Psoas muscle (tissue), 8 donors: ENCODE data around the gene GLB1L. TPM values are rescaled to one million over a fixed set of nuclear protein-coding genes. Genes with fewer than 3 reads are reported as not detected.
A peak's percentile ranks its signal among the peaks of the same experiment; 100 is the strongest.

ENCODE experiments used
- ATAC-seq, 4 donors: fragments of 200-7000 bp; cut with Tn5 transposase; one replicate each; pipeline ENCODE4 v1.9.1; 2020; ENCODE audit warnings: moderate library complexity in 3 of 4, mild to moderate bottlenecking in 2 of 4
- DNase-seq, 2 donors: peaks; one replicate each; pipeline ENCODE4 v3.0.0-alpha.2; 2020
- H3K27ac ChIP-seq: fragments of 200-600 bp; one replicate; pipeline ENCODE4 v1.8.0; 2022
- H3K27me3 ChIP-seq, 3 donors: fragments of 200-600 bp in 1 of 3; one replicate each; pipeline versions ENCODE4 v1.6.1 to v1.8.0; 2013 to 2022; ENCODE audit warnings: low read length in 2 of 3, mild to moderate bottlenecking in 2 of 3, moderate library complexity in 1 of 3; ENCODE audit not compliant: insufficient read depth in 3 of 3
- H3K36me3 ChIP-seq, 2 donors: fragments of 200-600 bp in 1 of 2; one replicate each; pipeline versions ENCODE4 v1.6.1 to v1.8.0; 2013 to 2022; ENCODE audit warnings: low read depth in 1 of 2, mild to moderate bottlenecking in 1 of 2, moderate library complexity in 1 of 2; ENCODE audit not compliant: insufficient read depth in 1 of 2
- H3K4me1 ChIP-seq: fragments of 200-600 bp; one replicate; pipeline ENCODE4 v1.8.0; 2022
- H3K4me3 ChIP-seq: fragments of 200-600 bp; one replicate; pipeline ENCODE4 v1.8.0; 2022; ENCODE audit warnings: mild to moderate bottlenecking
- H3K9me3 ChIP-seq: fragments of 200-600 bp; one replicate; pipeline ENCODE4 v1.8.0; 2022
- CTCF ChIP-seq: fragments of 200-600 bp; IDR thresholded peaks from one replicate; pipeline ENCODE4 v1.8.0; 2022; ENCODE audit warnings: antibody characterized with exemption
- WGBS, 3 donors: extraction: QIAGEN DNeasy Blood & Tissue Kit; methylation state at CpG; one replicate each; pipeline versions ENCODE4 v1.1.6 to v1.1.7; 2013; 5-methylcytosine and 5-hydroxymethylcytosine counted together
- intact Hi-C, 2 donors: fragments of 100-400 bp; cut with DNase I; formaldehyde crosslinking; loops; one replicate each; pipeline versions ENCODE4 v1.11.0 to v1.14.2; 2022
- long read RNA-seq, 2 donors: library from polyadenylated mRNA; unstranded; transcript quantifications; one replicate each; pipeline ENCODE4 v2.0.0, GENCODE V29; 2021
- polyA plus RNA-seq, 3 donors: library from polyadenylated mRNA; stranded (reverse); fragments of 200-250 nt; gene quantifications; one replicate each; pipeline ENCODE4 v1.2.3, GENCODE V29; 2013
- total RNA-seq, 4 donors: library from RNA; stranded (reverse); fragmentation: NEBNext Ultra II Directional in 2 of 4; extraction: Animal tissue kit (Norgen Biotek cat#: 25700) in 2 of 4; gene quantifications; one replicate each; pipeline versions ENCODE4 v1.2.1 to v1.2.4, GENCODE V29; 2021 to 2023
- donor health status: healthy with polysubstance abuse.
- donor health status: DM: no; HTN: no; CAD: no; lungs with moderate emphysema.
- donor health status: Bipolar disorder and iron deficiency.
- donor health status: healthy.
- donor health status: DM: yes; HTN: yes; CAD: no.
- donor health status: DM: no; HTN: no; CAD: no.
- donor health status: DM: no; HTN: no; CAD: no.
- donor health status: DM: yes; HTN: yes; CAD: no.

GLB1L gene
- total RNA-seq (1 to 10 TPM in 1 of 4 donors, under 1 TPM in 3; 0.59 to 1.6 (median 0.92) TPM), polyA plus RNA-seq (1 to 10 TPM in 1 of 3 donors, under 1 TPM in 2; 0.55 to 3.7 (median 0.82) TPM)
- long read RNA-seq, donor 1, partial matches to known transcripts: 0 of 2 reads
- long read RNA-seq, donor 1, other reads (novel, unspliced or antisense): 0 of 2 reads
- long read RNA-seq, donor 2: 0 reads

- Histone ChIP-seq H3K27ac (peak within 1 kb of the TSS; percentile 94), H3K4me3 (peak within 1 kb of the TSS; percentile 95), H3K4me1 (peaks cover 39% of the 10 kb centered on the region), H3K27me3 (no peaks in the 10 kb centered on the region), H3K36me3 (peaks cover 0 to 36% of the 10 kb centered on the region in 2 donors), H3K9me3 (no peaks in the 10 kb centered on the region)
- DNase-seq: peak; percentile 96 to 97
- WGBS, 3 donors: 0 to 1% (median 0%) methylated on average over 44 to 46 of the region's 46 CpGs
- no peak for TF ChIP-seq CTCF
- ATAC-seq: peak; percentile 86 to 95 (median 92)
- intact Hi-C loops: loop anchor here in 1 of 2 donors (10.0 kb wide), 1 partner anchor 49 kb away; no protein-coding TSS in a partner anchor
Observed at GRCh38 chr2:219245148-219245898, at the start of gene GLB1L, which contains the start of gene STK16. GLB1L (minus strand) TSS chr2:219245444; CDS start chr2:219243573, 1,871 bp downstream. STK16 (plus strand) TSS chr2:219245479; CDS start chr2:219246000, 521 bp downstream.

- Histone ChIP-seq H3K9me3 (no peaks in the 10 kb centered on the region), H3K36me3 (no peaks in the 10 kb centered on the region), H3K4me1 (peaks cover 4% of the 10 kb centered on the region), H3K27ac (peak overlapping the region; percentile 84), H3K4me3 (peak overlapping the region; percentile 71), H3K27me3 (peaks cover 0 to under 1% (median 0%) of the 10 kb centered on the region in 3 donors)
- ATAC-seq (peak; percentile 92 to 97 (median 94)), DNase-seq (peak; percentile 86 to 93)
- intact Hi-C loops: loop anchor here (1.0 to 10.0 kb wide), 3 partner anchors 16 to 132 kb away; partner anchors contain the start of genes GLB1L (in 1 of the 2), NHEJ1 (in 1 of the 2) and STK16 (in 1 of the 2)
- peak; percentile 99 for TF ChIP-seq CTCF
- WGBS, 3 donors: 5 to 12% (median 6%) methylated on average over 51 to 67 of the region's 67 CpGs
Observed at GRCh38 chr2:219294356-219295351, 49.4 kb upstream of the GLB1L start.

GRCh38 chr2:219293736-219294231 lies 48.5 kb upstream of the GLB1L start:
- Histone ChIP-seq H3K9me3 (no peaks in the 10 kb centered on the region), H3K4me1 (peaks cover 4% of the 10 kb centered on the region), H3K4me3 (no peak overlapping the region), H3K27ac (peak overlapping the region; percentile 84), H3K36me3 (no peaks in the 10 kb centered on the region), H3K27me3 (no peaks in the 10 kb centered on the region)
- WGBS, 3 donors: 67 to 81% (median 70%) methylated on average over 5 of the region's 5 CpGs
- ATAC-seq (no peak), DNase-seq (peak in 1 of 2 donors; percentile 42)
- intact Hi-C loops: loop anchor here (1.0 to 10.0 kb wide), 2 partner anchors 15 to 49 kb away; partner anchors contain the start of genes GLB1L (in 1 of the 2) and STK16 (in 1 of the 2)
- TF ChIP-seq CTCF: no peak

GRCh38 chr2:219292616-219293015 lies 47.4 kb upstream of the GLB1L start:
- intact Hi-C loops: loop anchor here in 1 of 2 donors (10.0 kb wide), 1 partner anchor 48 kb away; the partner anchor contains the start of genes GLB1L and STK16
- Histone ChIP-seq H3K4me1 (peaks cover 4% of the 10 kb centered on the region), H3K36me3 (no peaks in the 10 kb centered on the region), H3K4me3 (no peak overlapping the region), H3K27ac (no peak overlapping the region), H3K27me3 (no peaks in the 10 kb centered on the region), H3K9me3 (no peaks in the 10 kb centered on the region)
- TF ChIP-seq CTCF: no peak
- DNase-seq (no peak), ATAC-seq (no peak)
- 86 to 93% (median 91%) methylated on average over 9 of the region's 9 CpGs for WGBS, 3 donors
